Placental pericyte (primary cell): ENCODE measurements around the gene VPS37D. TPM values are rescaled to one million over a fixed set of nuclear protein-coding genes. Genes with fewer than 3 reads are reported as not detected.

Experiments
- small RNA-seq: library from RNA; depleted of rRNA; stranded (forward); fragments of <200 nt; gene quantifications from one replicate; pipeline ENCODE3, GENCODE V24; 2012; ENCODE audit warnings: low replicate concordance
- total RNA-seq: library from RNA; depleted of rRNA; stranded (reverse); fragments of >200 nt; gene quantifications from 2 replicates; pipeline ENCODE4 v1.2.3, GENCODE V29; 2012

VPS37D gene, protein sequence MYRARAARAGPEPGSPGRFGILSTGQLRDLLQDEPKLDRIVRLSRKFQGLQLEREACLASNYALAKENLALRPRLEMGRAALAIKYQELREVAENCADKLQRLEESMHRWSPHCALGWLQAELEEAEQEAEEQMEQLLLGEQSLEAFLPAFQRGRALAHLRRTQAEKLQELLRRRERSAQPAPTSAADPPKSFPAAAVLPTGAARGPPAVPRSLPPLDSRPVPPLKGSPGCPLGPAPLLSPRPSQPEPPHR
- total RNA-seq: 2.0 and 3.5 TPM in 2 replicates

DNA sequence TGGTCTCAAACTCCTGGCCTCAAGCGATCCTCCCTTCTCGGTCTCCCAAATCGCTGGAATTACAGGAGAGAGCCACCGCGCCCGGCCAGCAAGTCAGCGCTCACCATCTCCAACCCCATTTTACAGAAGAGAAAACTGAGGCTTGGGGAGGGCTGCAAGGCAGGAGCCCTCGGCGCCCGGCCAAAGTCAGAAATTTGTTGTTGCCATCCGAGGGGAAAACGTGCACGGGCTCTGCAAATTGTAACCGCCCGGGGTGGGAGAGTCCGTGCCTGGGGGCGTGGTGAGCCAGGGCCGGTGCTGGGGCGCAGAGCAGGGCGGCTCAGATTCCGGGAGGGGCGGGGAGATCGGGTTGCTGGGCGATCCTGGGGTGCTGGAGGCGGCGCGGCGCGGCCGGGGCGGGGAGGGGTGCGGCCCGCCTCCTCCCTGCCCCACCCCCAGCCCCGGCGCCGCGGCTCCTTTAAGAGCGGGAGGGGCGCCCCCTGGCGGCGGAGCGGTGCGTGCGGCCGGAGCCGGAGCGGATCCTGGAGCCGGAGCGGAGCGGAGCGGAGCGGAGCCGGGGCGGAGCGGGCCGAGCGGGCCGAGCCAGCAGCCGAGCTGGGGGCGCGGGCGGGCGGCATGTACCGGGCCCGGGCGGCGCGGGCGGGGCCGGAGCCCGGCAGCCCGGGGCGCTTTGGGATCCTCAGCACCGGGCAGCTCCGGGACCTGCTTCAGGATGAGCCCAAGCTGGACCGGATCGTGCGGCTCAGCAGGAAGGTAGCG lies at the start of gene VPS37D:
Gene VPS37D, plus strand, starts transcription at position 488 of the 759 bp plus-strand sequence. Its CDS starts 128 bp downstream, at position 616.

DNA sequence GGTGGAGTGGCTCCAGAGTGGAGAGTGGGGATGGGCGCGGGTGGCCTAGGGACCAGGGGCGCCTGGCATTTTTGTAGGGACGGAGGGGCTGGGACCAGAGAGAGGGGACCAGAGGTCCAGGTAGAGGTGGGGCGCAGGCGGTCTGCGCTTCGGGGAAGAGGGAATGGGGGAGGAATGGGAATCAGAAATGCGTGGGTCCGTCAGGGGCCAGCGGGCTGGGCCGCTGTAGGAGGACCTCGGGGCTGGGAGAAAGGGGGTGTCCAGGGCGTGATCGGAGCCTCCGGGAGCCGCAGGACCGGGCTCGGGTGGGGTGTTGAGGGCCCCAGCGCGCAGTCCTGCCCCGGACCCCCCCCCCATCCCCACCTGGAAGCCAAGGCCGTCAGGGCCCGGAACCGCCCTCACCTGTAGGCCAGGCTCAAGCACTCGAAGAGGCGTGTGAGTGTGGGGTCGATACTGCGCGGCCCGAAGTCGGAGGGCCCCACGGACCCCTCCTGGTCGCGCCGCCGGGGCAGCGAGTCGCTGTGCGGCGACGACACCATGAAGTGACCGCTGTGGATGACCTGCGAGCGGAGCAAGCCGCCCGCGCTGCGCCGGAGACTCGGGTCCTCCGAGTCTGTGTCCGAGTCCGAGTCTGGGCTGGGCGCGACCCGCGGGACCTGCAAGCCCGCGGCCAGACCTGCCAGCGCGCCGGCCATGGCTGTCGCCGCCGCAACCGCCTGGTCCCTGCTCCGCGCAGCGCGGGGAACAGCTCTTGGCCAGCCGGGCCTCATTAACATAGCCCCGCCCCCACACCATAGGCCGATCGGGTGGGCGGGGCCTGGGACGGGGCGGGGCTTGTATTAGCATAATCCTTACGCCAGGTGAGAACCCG lies 43.6 kb upstream of the VPS37D start, which contains the start of gene MLXIPL:
Gene MLXIPL, minus strand, starts transcription at position 725 of the 871 bp plus-strand sequence. Its CDS starts 30 bp downstream, at position 695.

GRCh38 chr7:73683056-73683787 lies 15.6 kb downstream of the VPS37D start, which contains the start of the genes BUD23 and DNAJC30:
TSS of gene BUD23 (plus strand) at chr7:73683597. CDS start at chr7:73683626, 29 bp downstream.
TSS of gene DNAJC30 (minus strand) at chr7:73683453. CDS start at chr7:73683423, 30 bp downstream.

GRCh38 chr7:73718905-73719805 lies 51.5 kb downstream of the VPS37D start, which contains the start of gene STX1A:
TSS of gene STX1A (minus strand) at chr7:73719669. CDS start at chr7:73719631, 38 bp downstream.

Small RNA genes within 50 kb of the gene (small RNA-seq; reads per million reads assigned to genes)
- gene MIR4284: 0.33 reads per million, percentile 3 among the genes with 10 or more reads in this experiment

Other genes with a start within 250 kb of the VPS37D start
- 1.0 and 1.5 TPM in 2 replicates for gene FZD9, start 234.1 kb upstream of the VPS37D start, total RNA-seq
- 57.3 and 72.7 TPM in 2 replicates for gene BAZ1B, start 145.5 kb upstream of the VPS37D start, total RNA-seq
- 47.2 and 48.6 TPM in 2 replicates for gene BCL7B, start 110.1 kb upstream of the VPS37D start, total RNA-seq
- 81.9 and 90.8 TPM in 2 replicates for gene TBL2, start 89.3 kb upstream of the VPS37D start, total RNA-seq
- gene MLXIPL, start 43.3 kb upstream of the VPS37D start, total RNA-seq: not detected in 2 replicates
- gene DNAJC30, start 15.6 kb downstream of the VPS37D start, total RNA-seq: 2.6 and 3.9 TPM in 2 replicates
- gene BUD23, start 15.8 kb downstream of the VPS37D start, total RNA-seq: 33.9 and 36.8 TPM in 2 replicates
- 11.8 and 30.2 TPM in 2 replicates for gene STX1A, start 51.8 kb downstream of the VPS37D start, total RNA-seq
- gene ABHD11, start 71.0 kb downstream of the VPS37D start, total RNA-seq: 11.4 and 19.5 TPM in 2 replicates
- not detected in 2 replicates for gene CLDN3, start 102.4 kb downstream of the VPS37D start, total RNA-seq
- 0.22 TPM in 1 of 2 replicates, not detected in the other for gene CLDN4, start 163.2 kb downstream of the VPS37D start, total RNA-seq
- gene METTL27, start 174.7 kb downstream of the VPS37D start, total RNA-seq: 1.1 and 2.4 TPM in 2 replicates
- not detected in 2 replicates for gene TMEM270, start 193.3 kb downstream of the VPS37D start, total RNA-seq